ENCODE measurements around the gene EPS8L1. TPM values are rescaled to one million over a fixed set of nuclear protein-coding genes. Genes with fewer than 3 reads are reported as not detected.

The EPS8L1 gene
- total and polyA plus RNA-seq, 12 donors = 0.53 to 7.9 (median 1.3) TPM; not detected in 1

- no peaks in the 10 kb centered on the region for H3K9me3 ChIP-seq
- 50 to 52% methylated on average over 23 of the region's 23 CpGs for WGBS, 2 donors
- peak overlapping the region in 7 of 10 donors; percentile 11 to 98 (median 24) for H3K4me3 ChIP-seq
- DNase-seq = no peak
- TF ChIP-seq, protein P1, sequence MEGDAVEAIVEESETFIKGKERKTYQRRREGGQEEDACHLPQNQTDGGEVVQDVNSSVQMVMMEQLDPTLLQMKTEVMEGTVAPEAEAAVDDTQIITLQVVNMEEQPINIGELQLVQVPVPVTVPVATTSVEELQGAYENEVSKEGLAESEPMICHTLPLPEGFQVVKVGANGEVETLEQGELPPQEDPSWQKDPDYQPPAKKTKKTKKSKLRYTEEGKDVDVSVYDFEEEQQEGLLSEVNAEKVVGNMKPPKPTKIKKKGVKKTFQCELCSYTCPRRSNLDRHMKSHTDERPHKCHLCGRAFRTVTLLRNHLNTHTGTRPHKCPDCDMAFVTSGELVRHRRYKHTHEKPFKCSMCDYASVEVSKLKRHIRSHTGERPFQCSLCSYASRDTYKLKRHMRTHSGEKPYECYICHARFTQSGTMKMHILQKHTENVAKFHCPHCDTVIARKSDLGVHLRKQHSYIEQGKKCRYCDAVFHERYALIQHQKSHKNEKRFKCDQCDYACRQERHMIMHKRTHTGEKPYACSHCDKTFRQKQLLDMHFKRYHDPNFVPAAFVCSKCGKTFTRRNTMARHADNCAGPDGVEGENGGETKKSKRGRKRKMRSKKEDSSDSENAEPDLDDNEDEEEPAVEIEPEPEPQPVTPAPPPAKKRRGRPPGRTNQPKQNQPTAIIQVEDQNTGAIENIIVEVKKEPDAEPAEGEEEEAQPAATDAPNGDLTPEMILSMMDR (IDR thresholded peaks at IDR 0.05) = peak in 1 of 9 donors; percentile 29
- peak in 4 of 8 donors; percentile 1 to 19 (median 4) for ATAC-seq
- H3K36me3 ChIP-seq = peaks cover 0 to 45% (median 0%) of the 10 kb centered on the region in 9 donors
- H3K4me1 ChIP-seq = peaks cover 35 to 66% (median 51%) of the 10 kb centered on the region in 9 donors
- no peaks in the 10 kb centered on the region for H3K27me3 ChIP-seq
- intact Hi-C loops (cut with DNase I) = loop anchor here in 1 of 10 donors (10.0 kb wide), 1 partner anchor 48 kb away; the partner anchor contains the start of gene RDH13
- peak overlapping the region; percentile 82 to 99 (median 96) for H3K27ac ChIP-seq
These were observed 37.3 kb downstream of the EPS8L1 start for GRCh38 chr19:55112777-55113569.

GRCh38 chr19:55113570-55114039, 37.9 kb downstream of the EPS8L1 start:
- no peaks in the 10 kb centered on the region for H3K9me3 ChIP-seq
- H3K36me3 ChIP-seq = peaks cover 0 to 38% (median 0%) of the 10 kb centered on the region in 9 donors
- peak overlapping the region; percentile 82 to 99 (median 96) for H3K27ac ChIP-seq
- peak; percentile 85 to 98 for DNase-seq
- WGBS, 2 donors = 12 to 14% methylated on average over 11 to 12 of the region's 12 CpGs
- TF ChIP-seq, protein P1 (IDR thresholded peaks at IDR 0.05) = no peak
- peaks cover 35 to 72% (median 54%) of the 10 kb centered on the region in 9 donors for H3K4me1 ChIP-seq
- peak; percentile 43 to 73 (median 70) for ATAC-seq
- H3K27me3 ChIP-seq = no peaks in the 10 kb centered on the region
- intact Hi-C loops (cut with DNase I) = loop anchor here in 1 of 10 donors (10.0 kb wide), 1 partner anchor 49 kb away; the partner anchor contains the start of gene RDH13
- peak overlapping the region in 7 of 10 donors; percentile 11 to 98 (median 24) for H3K4me3 ChIP-seq

- intact Hi-C loops (cut with DNase I) = loop anchor here in 1 of 10 donors (10.0 kb wide), 1 partner anchor 50 kb away; the partner anchor contains the start of gene RDH13
- Histone ChIP-seq H3K36me3 (peaks cover 0 to 28% (median 0%) of the 10 kb centered on the region in 9 donors), H3K27me3 (no peaks in the 10 kb centered on the region), H3K27ac (peak overlapping the region; percentile 86 to 99 (median 96)), H3K4me1 (peaks cover 35 to 68% (median 52%) of the 10 kb centered on the region in 9 donors), H3K9me3 (no peaks in the 10 kb centered on the region), H3K4me3 (peak overlapping the region in 7 of 10 donors; percentile 11 to 98 (median 90))
- TF ChIP-seq, protein P1 (IDR thresholded peaks at IDR 0.05) = no peak
- DNase-seq (no peak), ATAC-seq (no peak)
- 67 to 75% methylated on average over 9 of the region's 9 CpGs for WGBS, 2 donors
These were observed 39.0 kb downstream of the EPS8L1 start for GRCh38 chr19:55114566-55115145.
